ENCODE results near the gene PDCD1LG2. TPM values are rescaled to one million over a fixed set of nuclear protein-coding genes. Genes with fewer than 3 reads are reported as not detected.

Gene PDCD1LG2
- total RNA-seq, 1 experiment from 2014 or later, result not detected

- no peak overlapping the region for H3K27ac ChIP-seq (ENCODE audit: insufficient read length, low read depth, low read length)
- no peak for TF ChIP-seq CTCF (conservative IDR thresholded peaks at IDR 0.05)
- H3K9me3 ChIP-seq (ENCODE audit: control insufficient read depth, low read depth, low read length), result no peaks in the 10 kb centered on the region
- no peak overlapping the region for H4K8ac ChIP-seq (replicated peaks; ENCODE audit: insufficient read length, low read depth, low read length)
- no peak overlapping the region for H3K4me2 ChIP-seq (ENCODE audit: insufficient read depth, insufficient read length, low read length)
- H3T11ph ChIP-seq (ENCODE audit: low read length), result no peak overlapping the region
- H3K27ac Mint-ChIP-seq, result no peak overlapping the region
- H2BK20ac ChIP-seq (ENCODE audit: low read depth, low read length, poor library complexity, severe bottlenecking), result no peak overlapping the region
- H4K5ac ChIP-seq (ENCODE audit: insufficient read length, low read depth, low read length), result no peak overlapping the region
- H3K14ac ChIP-seq (ENCODE audit: insufficient read depth, low read length), result no peak overlapping the region
- DNase-seq, result no peak
- no peak overlapping the region for H2BK5ac ChIP-seq (ENCODE audit: insufficient read length, low read length)
- peaks cover 0 to 2% (median 0%) of the 10 kb centered on the region in 3 experiments; a peak in 1 of 7 replicates for H3K36me3 Mint-ChIP-seq (ENCODE audit: insufficient read depth in 1 of 3, low read depth in 3 of 3)
- no peak overlapping the region for H3K4me3 Mint-ChIP-seq
- H3K79me2 ChIP-seq (ENCODE audit: insufficient read depth, low read length), result no peaks in the 10 kb centered on the region
- no peak overlapping the region for H4K91ac ChIP-seq (ENCODE audit: insufficient read length, low read depth, low read length)
- no CpG with 5 or more reads among the region's 2 CpGs for WGBS (ENCODE audit: extremely low coverage, insufficient read length, low lambda C conversion rate)
- H2AK5ac ChIP-seq (ENCODE audit: insufficient read length, low read length), result no peak overlapping the region
- H3K79me1 ChIP-seq (ENCODE audit: insufficient read depth, low read depth, low read length, poor library complexity, severe bottlenecking), result no peaks in the 10 kb centered on the region
- H2BK15ac ChIP-seq (ENCODE audit: low read depth, low read length), result no peak overlapping the region
- H2BK12ac ChIP-seq (ENCODE audit: insufficient read length, low read depth, low read length), result no peak overlapping the region
- no peak overlapping the region for H3K23ac ChIP-seq (ENCODE audit: insufficient read length, low read depth, low read length)
- H4K20me1 ChIP-seq (ENCODE audit: control insufficient read depth, insufficient read depth, insufficient read length), result no peaks in the 10 kb centered on the region
- no peaks in the 10 kb centered on the region; the same call in 1 of the 2 replicates for H3K27me3 Mint-ChIP-seq (ENCODE audit: low read depth)
- no peak overlapping the region for H3K4ac ChIP-seq (ENCODE audit: low read depth, low read length)
- H3K9ac ChIP-seq (ENCODE audit: extremely low read depth, insufficient read length, low read length), result no peak overlapping the region
- peaks cover 3% of the 10 kb centered on the region in 2 experiments; a peak in 3 of 5 replicates for H3K9me3 Mint-ChIP-seq
- H2BK120ac ChIP-seq (ENCODE audit: low read depth, low read length, poor library complexity, severe bottlenecking), result no peak overlapping the region
- H3K4me1 Mint-ChIP-seq, result peaks cover 3 to 6% of the 10 kb centered on the region in 2 experiments; a peak in 3 of 4 replicates
- H3K18ac ChIP-seq (ENCODE audit: insufficient read length, low read depth, low read length), result no peak overlapping the region
- H3K56ac ChIP-seq (ENCODE audit: insufficient read length, low read depth, low read length), result no peak overlapping the region
- no peaks in the 10 kb centered on the region for H3K23me2 ChIP-seq (ENCODE audit: insufficient read length, low read depth, low read length, poor library complexity, severe bottlenecking)
- H3K27me3 ChIP-seq (ENCODE audit: insufficient read depth, low read length), result no peaks in the 10 kb centered on the region
- no peaks in the 10 kb centered on the region for H3K4me1 ChIP-seq (ENCODE audit: insufficient read depth, low read length)
- H2AFZ ChIP-seq (ENCODE audit: low read length), result no peak overlapping the region
Observed at GRCh38 chr9:5577225-5577624, 66.9 kb downstream of the PDCD1LG2 start.
